ENCODE measurements around the gene CBLL1.

CBLL1 gene

DNA sequence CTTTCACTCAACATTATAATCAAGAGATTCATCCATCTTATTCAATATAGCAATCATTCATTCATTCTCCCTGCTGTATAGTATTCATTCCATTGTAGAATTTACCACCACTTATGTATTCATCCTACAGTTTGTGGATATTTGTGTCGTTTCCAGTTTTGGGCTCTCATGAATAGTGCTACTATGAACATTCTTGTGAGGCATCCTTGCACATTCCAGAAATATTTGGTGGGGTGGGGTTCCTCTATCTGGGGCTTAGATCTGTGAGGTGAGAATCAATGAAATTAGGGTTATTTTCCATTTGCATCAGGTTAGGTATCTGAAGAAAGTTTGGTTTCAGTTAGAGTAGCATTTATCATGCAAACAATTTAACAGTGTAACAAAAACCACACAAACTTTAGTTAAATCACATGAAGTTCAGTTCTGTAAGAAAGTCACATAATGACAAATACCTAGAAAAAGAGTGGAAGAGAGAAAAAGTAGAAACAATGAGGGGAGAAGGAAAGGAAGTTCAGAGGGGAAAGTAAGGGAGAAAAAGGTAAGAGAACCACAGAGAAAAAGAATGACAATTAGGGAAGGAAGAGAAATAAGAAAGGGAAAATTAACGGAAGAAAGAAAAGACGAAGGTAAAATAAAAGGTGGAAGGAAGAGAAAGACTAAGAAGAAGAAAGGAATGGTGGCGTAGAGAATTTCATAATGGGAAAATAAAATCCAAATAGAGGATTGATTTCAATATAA is 25.3 kb upstream of the CBLL1 start:
- H3K4me3 ChIP-seq (ENCODE audit: low read length) = no peak overlapping the region
- TF ChIP-seq, protein P1, sequence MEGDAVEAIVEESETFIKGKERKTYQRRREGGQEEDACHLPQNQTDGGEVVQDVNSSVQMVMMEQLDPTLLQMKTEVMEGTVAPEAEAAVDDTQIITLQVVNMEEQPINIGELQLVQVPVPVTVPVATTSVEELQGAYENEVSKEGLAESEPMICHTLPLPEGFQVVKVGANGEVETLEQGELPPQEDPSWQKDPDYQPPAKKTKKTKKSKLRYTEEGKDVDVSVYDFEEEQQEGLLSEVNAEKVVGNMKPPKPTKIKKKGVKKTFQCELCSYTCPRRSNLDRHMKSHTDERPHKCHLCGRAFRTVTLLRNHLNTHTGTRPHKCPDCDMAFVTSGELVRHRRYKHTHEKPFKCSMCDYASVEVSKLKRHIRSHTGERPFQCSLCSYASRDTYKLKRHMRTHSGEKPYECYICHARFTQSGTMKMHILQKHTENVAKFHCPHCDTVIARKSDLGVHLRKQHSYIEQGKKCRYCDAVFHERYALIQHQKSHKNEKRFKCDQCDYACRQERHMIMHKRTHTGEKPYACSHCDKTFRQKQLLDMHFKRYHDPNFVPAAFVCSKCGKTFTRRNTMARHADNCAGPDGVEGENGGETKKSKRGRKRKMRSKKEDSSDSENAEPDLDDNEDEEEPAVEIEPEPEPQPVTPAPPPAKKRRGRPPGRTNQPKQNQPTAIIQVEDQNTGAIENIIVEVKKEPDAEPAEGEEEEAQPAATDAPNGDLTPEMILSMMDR (conservative IDR thresholded peaks at IDR 0.05; ENCODE audit: low read length) = no peak
- DNase-seq (ENCODE audit: low read depth) = no peak

DNA sequence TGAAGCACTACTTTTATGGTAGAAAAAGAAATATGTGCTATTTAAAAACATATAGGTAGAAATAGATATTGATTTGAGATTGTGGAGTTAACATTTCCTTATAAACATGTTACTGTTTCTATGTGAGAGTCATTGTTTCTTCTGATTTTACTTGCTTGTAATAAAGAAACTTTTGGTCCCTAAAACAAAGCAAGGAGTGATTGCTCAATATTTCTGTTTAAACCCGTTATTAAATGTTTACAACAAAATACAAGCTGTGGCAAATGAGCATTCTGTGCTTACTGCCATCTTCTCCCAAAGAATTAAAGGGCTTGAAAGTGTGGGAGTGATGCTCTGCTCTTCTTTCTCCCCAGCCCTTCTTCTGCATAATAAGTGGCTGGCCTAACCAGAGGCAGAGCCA is 22.7 kb upstream of the CBLL1 start:
- DNase-seq (ENCODE audit: low read depth) = no peak

DNA sequence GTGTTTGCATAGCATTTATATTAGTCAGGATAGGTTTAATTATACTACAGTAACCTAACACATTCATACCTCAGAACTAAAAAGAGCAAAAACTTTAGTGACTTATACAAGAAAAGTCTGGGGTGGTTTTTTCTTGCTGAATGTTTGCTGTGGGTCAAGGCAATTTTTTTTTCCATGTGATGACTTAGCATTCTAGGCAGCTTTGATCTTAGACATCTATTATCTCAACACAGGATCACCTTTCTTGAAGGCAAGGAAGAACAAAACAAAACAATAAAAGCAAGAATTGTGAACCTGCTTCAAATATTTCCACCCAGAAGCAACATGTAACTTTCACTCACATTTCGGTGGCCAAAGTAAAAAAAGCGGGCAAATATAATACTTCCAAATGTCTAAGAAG is 20.7 kb upstream of the CBLL1 start:
- DNase-seq (ENCODE audit: low read depth) = no peak
- TF ChIP-seq, protein P1 (conservative IDR thresholded peaks at IDR 0.05; ENCODE audit: low read length) = no peak

More for the DNA sequence above, 22.7 kb upstream of the CBLL1 start:
- H3K4me3 ChIP-seq (ENCODE audit: low read length) = no peak overlapping the region
- TF ChIP-seq, protein P1 (conservative IDR thresholded peaks at IDR 0.05; ENCODE audit: low read length) = no peak

DNA sequence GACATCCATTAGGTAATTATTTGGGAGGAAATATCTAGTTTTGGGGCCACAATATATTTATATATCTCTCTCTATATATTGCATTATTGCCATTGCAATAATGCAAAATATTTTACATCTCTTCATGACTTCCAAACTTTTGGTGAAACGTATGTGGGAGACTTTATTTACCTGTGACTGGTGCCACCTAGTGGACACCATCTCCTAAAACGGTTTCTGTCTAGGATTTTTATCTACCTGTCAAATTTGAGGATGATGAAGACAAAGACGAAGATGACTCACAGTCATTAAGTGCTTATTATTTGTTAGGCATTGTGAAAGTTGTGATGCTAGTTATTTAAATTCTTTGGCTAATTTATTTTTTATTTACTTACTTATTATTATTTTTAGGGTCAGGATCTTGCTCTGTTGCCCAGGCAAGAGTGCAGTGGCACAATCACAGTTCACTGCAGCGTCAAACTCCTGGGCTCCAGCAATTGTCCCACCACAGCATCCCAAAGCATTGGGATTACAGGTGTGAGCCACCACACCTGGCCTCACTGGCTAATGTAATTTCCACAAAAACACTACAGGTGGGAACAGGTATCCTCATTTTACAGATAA is 18.7 kb upstream of the CBLL1 start:
- TF ChIP-seq, protein P1 (conservative IDR thresholded peaks at IDR 0.05; ENCODE audit: low read length) = peak; percentile 70
- peak; percentile 65 for DNase-seq (ENCODE audit: low read depth)
- no peak overlapping the region for H3K4me3 ChIP-seq (ENCODE audit: low read length)

More for the DNA sequence above, 20.7 kb upstream of the CBLL1 start:
- H3K4me3 ChIP-seq (ENCODE audit: low read length) = no peak overlapping the region

DNA sequence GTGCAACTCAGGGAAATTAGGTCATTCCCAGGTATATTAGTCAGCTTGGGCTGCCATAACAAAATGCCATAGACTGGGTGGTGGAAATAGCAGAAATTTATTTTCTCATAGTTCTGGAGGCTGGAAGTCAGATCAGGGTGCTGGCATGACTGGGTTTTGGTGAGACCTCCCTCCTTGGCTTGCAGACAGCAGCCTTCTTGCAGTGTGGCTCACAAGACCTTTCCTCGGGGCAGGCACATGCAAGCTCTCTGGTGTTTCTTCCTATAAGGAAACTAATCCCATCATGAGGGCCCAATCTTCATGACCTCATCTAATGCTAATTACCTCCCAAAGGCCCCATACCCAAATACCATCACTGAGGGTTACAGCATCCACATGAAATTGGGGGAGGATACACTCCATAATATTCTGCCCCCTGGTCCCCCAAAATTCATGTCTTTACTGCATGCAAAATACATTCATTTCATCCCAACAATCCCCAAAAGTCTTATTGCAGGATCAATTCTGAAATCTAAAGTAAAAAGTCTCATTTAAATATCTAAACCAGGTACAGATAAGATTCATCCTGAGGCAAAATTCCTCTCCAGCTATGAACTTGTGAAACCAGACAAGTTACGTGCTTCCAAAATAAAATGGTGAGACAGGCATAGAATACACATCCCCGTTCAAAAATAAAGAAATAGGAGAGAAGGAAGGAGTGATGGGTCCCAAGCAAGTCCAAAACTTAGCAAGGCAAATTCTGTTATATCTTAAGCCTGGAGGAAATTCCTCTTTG is 17.4 kb upstream of the CBLL1 start:
- H3K4me3 ChIP-seq (ENCODE audit: low read length) = no peak overlapping the region
- TF ChIP-seq, protein P1 (conservative IDR thresholded peaks at IDR 0.05; ENCODE audit: low read length) = no peak
- peak; percentile 10 for DNase-seq (ENCODE audit: low read depth)

DNA sequence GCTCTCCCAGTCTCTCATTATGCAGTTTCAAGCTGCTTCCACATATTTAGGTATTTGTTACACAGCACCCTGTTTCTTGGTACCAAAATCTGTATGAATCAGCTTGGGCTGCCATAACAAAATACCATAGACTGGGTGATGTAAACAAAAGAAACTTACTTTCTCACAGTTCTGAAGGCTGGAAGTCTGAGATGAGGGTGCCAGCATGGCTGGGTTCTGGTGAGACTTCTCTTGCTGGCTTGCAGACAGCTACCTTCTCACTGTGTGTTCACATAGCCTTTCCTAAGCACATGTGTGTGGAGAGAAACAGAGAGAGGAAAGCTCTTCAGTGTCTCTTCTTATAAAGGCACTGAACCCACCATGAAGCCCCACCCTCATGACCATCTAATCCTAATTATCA is 15.7 kb upstream of the CBLL1 start:
- no peak overlapping the region for H3K4me3 ChIP-seq (ENCODE audit: low read length)
- TF ChIP-seq, protein P1 (conservative IDR thresholded peaks at IDR 0.05; ENCODE audit: low read length) = no peak
- peak; percentile 8 for DNase-seq (ENCODE audit: low read depth)

All from AG10803 (cell line).